GM23248 (cell line): Measurements from ENCODE around the gene KCNQ2. TPM values are rescaled to one million over a fixed set of nuclear protein-coding genes. Genes with fewer than 3 reads are reported as not detected.

Experiments
- DNase-seq: peaks from one replicate; pipeline ENCODE4 v3.0.0-alpha.2; 2015
- H2AFZ ChIP-seq: fragments of 200-600 bp; sonication (generic); 2 replicates; pipeline ENCODE4 v1.6.1; 2016; ENCODE audit warnings: antibody characterized with exemption
- H3F3A ChIP-seq: fragments of 200-600 bp; sonication (generic); 2 replicates; pipeline ENCODE4 v1.6.1; 2016; ENCODE audit warnings: mild to moderate bottlenecking, antibody characterized with exemption, mixed run types; ENCODE audit not compliant: insufficient read depth
- H3K27ac ChIP-seq: fragments of 200-600 bp; sonication (generic); 2 replicates; pipeline ENCODE4 v1.5.1; 2016; ENCODE audit warnings: mild to moderate bottlenecking
- H3K27me3 ChIP-seq: fragments of 200-600 bp; sonication (generic); replicated peaks from 2 replicates; pipeline ENCODE4 v1.6.1; 2016; ENCODE audit warnings: mild to moderate bottlenecking; ENCODE audit not compliant: insufficient read depth
- H3K36me3 ChIP-seq: fragments of 200-600 bp; sonication (generic); 2 replicates; pipeline ENCODE4 v1.6.1; 2016; ENCODE audit warnings: low read depth, mild to moderate bottlenecking
- H3K4me1 ChIP-seq: fragments of 200-600 bp; sonication (generic); 2 replicates; pipeline ENCODE4 v1.6.1; 2016; ENCODE audit warnings: mild to moderate bottlenecking; ENCODE audit not compliant: insufficient read depth
- H3K4me2 ChIP-seq: fragments of 200-600 bp; sonication (generic); one replicate; pipeline ENCODE4 v1.6.1; 2016; ENCODE audit warnings: mild to moderate bottlenecking; ENCODE audit not compliant: unreplicated experiment
- H3K4me3 ChIP-seq: fragments of 200-600 bp; sonication (generic); 2 replicates; pipeline ENCODE4 v1.5.1; 2016; ENCODE audit warnings: mild to moderate bottlenecking
- H3K79me2 ChIP-seq: fragments of 200-600 bp; sonication (generic); 2 replicates; pipeline ENCODE4 v1.6.1; 2016; ENCODE audit warnings: mild to moderate bottlenecking; ENCODE audit not compliant: insufficient read depth
- H3K9ac ChIP-seq: fragments of 200-600 bp; sonication (generic); 2 replicates; pipeline ENCODE4 v1.6.1; 2016; ENCODE audit warnings: mild to moderate bottlenecking
- H3K9me2 ChIP-seq: fragments of 200-600 bp; sonication (generic); 2 replicates; pipeline ENCODE4 v1.6.1; 2016; ENCODE audit warnings: mixed run types, mild to moderate bottlenecking, moderate library complexity; ENCODE audit not compliant: insufficient read depth
- H3K9me3 ChIP-seq: fragments of 200-600 bp; sonication (generic); one replicate; pipeline ENCODE4 v1.6.1; 2017; ENCODE audit warnings: low read depth
- H4K20me1 ChIP-seq: fragments of 200-600 bp; sonication (generic); 2 replicates; pipeline ENCODE4 v1.6.0; 2016; ENCODE audit not compliant: insufficient read depth
- EZH2 ChIP-seq: fragments of 200-600 bp; sonication (generic); IDR thresholded peaks from 2 replicates; pipeline ENCODE4 v1.6.1; 2018; ENCODE audit warnings: antibody characterized with exemption, mild to moderate bottlenecking; ENCODE audit not compliant: insufficient read depth, poor library complexity, severe bottlenecking
- EZH2phosphoT487 ChIP-seq: fragments of 200-600 bp; sonication (generic); IDR thresholded peaks from 2 replicates; pipeline ENCODE4 v1.6.1; 2018; ENCODE audit warnings: antibody characterized with exemption, moderate library complexity, mild to moderate bottlenecking, low read depth; ENCODE audit not compliant: insufficient read depth
- WGBS, 2 experiments: methylation state at CpG; one replicate each; pipeline ENCODE4 v1.1.6; 2015 to 2017; ENCODE audit warnings: low lambda C conversion rate in 2 of 2, low coverage in 1 of 2; ENCODE audit errors: missing lambda C conversion rate in 2 of 2; 5-methylcytosine and 5-hydroxymethylcytosine counted together
- in situ Hi-C: fragments of 300-500 bp; cut with MboI; formaldehyde crosslinking; loops from 2 replicates; pipeline ENCODE4 v1.15.0; 2020
- polyA plus RNA-seq: library from polyadenylated mRNA; unstranded; fragments of >200 nt; fragmentation: Nextera tagmentation; extraction: Ambion mirVana; gene quantifications from 2 replicates; pipeline ENCODE4 v1.2.1, GENCODE V29; 2016
- total RNA-seq: library from RNA; depleted of rRNA; stranded (reverse); fragments of >200 nt; shearing (Covaris generic); gene quantifications from 2 replicates; pipeline ENCODE4 v1.2.3, GENCODE V29; 2014

Gene KCNQ2
- total and polyA plus RNA-seq, 2 experiments from 2014 or later: 0.38 TPM; not detected in 1

DNA sequence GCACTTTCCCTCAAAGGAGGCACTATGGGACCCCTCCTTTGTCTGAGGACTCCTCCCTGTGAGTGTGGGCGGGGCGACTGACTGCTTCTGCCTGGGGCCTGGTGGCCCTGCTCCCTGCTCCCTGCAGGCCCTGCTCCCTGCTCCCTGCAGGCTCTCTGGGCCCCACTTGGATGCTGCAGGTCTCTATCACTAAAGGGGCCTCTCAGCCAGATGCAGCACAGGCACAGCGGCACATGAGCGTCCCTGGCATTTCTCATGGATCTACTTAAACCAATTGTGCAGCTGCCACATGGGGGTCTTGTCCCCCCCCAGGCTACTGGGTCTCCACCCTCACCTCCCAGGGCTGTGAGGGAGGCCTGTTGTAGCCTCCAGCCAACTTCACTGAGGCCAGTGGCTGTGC lies 18.6 kb upstream of the KCNQ2 start:
- DNase-seq: no peak
- H3K4me1 ChIP-seq: no peaks in the 10 kb centered on the region
- H3K36me3 ChIP-seq: no peaks in the 10 kb centered on the region
- H3K9me3 ChIP-seq: no peaks in the 10 kb centered on the region
- TF ChIP-seq EZH2phosphoT487: no peak
- TF ChIP-seq EZH2: no peak
- no peak overlapping the region for H2AFZ ChIP-seq
- H4K20me1 ChIP-seq: no peaks in the 10 kb centered on the region
- no peak overlapping the region for H3K9ac ChIP-seq
- no peak overlapping the region for H3K4me2 ChIP-seq
- no peaks in the 10 kb centered on the region for H3F3A ChIP-seq
- H3K79me2 ChIP-seq: no peaks in the 10 kb centered on the region
- WGBS, 2 experiments: 28 to 39% methylated on average over 4 of the region's 4 CpGs
- no peak overlapping the region for H3K27ac ChIP-seq
- H3K4me3 ChIP-seq: no peak overlapping the region
- in situ Hi-C loops: no loop called here
- no peaks in the 10 kb centered on the region for H3K9me2 ChIP-seq
- peaks cover 11% of the 10 kb centered on the region for H3K27me3 ChIP-seq

DNA sequence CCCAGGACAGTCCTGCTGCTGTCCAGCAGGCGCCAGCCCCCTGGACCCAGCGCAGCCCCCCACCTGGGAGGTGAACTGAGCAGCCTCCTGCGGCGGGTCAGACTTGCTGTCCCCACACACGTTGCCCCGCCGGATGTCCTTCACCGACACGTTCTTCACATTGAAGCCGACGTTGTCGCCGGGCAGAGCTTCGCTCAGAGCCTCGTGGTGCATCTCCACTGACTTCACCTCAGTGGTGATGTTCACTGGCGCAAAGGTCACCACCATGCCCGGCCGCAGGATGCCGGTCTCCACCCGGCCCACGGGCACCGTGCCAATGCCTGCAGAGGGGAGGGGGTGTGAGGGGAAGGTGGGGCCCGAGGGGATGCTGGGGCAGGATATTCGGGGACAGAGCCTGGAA lies 18.0 kb upstream of the KCNQ2 start:
- DNase-seq: no peak
- TF ChIP-seq EZH2 (no peak), EZH2phosphoT487 (no peak)
- Histone ChIP-seq H3K9me3 (no peaks in the 10 kb centered on the region), H3K4me3 (no peak overlapping the region), H3K27me3 (peaks cover 18% of the 10 kb centered on the region), H3K36me3 (no peaks in the 10 kb centered on the region), H3F3A (no peaks in the 10 kb centered on the region), H4K20me1 (no peaks in the 10 kb centered on the region), H3K4me1 (no peaks in the 10 kb centered on the region), H3K79me2 (no peaks in the 10 kb centered on the region), H3K4me2 (no peak overlapping the region), H2AFZ (no peak overlapping the region), H3K27ac (no peak overlapping the region), H3K9ac (no peak overlapping the region), H3K9me2 (no peaks in the 10 kb centered on the region)
- in situ Hi-C loops: no loop called here
- WGBS, 2 experiments: 53 to 56% methylated on average over 18 to 24 of the region's 24 CpGs

DNA sequence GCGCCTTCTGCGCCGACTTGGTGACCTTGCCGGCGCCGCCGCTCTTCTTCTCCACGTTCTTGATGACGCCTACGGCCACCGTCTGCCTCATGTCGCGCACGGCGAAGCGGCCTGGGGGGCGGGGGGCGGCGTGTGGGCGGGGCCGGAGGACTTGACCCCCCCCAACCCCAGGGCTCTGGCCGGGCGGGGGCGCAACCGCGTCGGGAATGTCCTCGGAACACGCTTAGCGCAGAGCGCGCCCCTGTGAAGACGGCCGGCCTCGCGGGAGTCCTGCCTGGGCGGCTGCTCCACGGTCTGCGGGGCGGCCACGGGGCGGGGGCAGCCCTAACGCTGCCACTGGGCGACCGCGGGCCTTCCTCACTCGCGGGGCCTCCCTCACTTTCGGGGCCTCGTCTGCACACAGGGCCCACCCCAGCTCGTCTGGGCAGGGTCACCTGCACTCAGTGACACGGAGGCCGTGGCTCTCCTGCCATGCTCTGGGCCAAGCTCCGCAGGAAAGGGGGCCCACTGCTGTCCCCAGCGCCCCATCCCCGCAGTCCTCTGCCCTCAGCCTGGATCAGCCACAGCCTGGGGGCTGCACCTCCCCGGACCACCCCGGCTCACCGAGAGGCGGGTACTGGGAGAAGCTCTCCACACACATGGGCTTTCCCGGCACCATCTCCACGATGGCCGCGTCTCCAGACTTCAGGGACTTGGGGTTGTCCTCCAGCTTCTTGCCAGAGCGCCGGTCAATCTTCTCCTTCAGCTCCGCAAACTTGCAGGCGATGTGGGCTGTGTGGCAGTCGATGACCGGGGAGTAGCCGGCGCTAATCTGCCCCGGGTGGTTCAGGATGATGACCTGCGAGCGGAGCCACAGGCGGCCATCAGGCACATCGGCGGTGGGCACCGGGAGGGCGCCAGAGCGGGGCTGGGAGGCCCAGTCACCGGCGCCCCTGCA lies 16.1 kb upstream of the KCNQ2 start:
- 9 to 20% methylated on average over 52 to 61 of the region's 83 CpGs for WGBS, 2 experiments
- no peaks in the 10 kb centered on the region for H3K9me2 ChIP-seq
- TF ChIP-seq EZH2 (no peak), EZH2phosphoT487 (no peak)
- no peaks in the 10 kb centered on the region for H4K20me1 ChIP-seq
- H3K4me2 ChIP-seq: no peak overlapping the region
- no peak overlapping the region for H3K27ac ChIP-seq
- H3K4me1 ChIP-seq: no peaks in the 10 kb centered on the region
- no peaks in the 10 kb centered on the region for H3K9me3 ChIP-seq
- H3K9ac ChIP-seq: no peak overlapping the region
- no peak for DNase-seq
- no peaks in the 10 kb centered on the region for H3F3A ChIP-seq
- no peak overlapping the region for H2AFZ ChIP-seq
- no peaks in the 10 kb centered on the region for H3K79me2 ChIP-seq
- peaks cover 18% of the 10 kb centered on the region for H3K27me3 ChIP-seq
- H3K36me3 ChIP-seq: no peaks in the 10 kb centered on the region
- in situ Hi-C loops: no loop called here
- no peak overlapping the region for H3K4me3 ChIP-seq

DNA sequence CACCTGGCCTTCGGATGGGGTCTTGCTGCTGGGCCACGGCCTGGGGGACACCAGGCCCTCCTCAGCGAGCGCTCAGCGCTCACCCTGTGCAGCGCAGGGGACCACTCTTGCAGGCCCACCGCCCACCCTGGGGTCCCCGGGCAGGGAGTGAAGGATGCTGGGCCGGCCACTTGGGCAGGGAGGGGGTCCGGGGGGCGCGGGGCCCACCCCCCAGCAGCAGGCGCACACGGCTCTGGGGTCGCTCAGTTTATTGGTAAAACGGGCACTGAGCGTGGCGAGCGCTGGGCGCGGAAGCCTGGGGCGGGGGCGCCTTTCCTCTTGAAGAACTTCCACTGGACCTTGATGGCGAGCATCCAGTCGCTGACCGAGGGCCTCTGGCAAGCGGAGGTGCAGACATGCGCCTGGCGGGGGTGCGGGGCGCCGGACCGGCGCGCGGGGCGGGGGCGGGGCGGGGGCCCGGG lies 15.4 kb upstream of the KCNQ2 start:
- Histone ChIP-seq H3K9me3 (no peaks in the 10 kb centered on the region), H4K20me1 (no peaks in the 10 kb centered on the region), H3K4me3 (no peak overlapping the region), H3K9ac (no peak overlapping the region), H3K4me2 (no peak overlapping the region), H3K27me3 (peaks cover 24% of the 10 kb centered on the region), H3K36me3 (no peaks in the 10 kb centered on the region), H3F3A (no peaks in the 10 kb centered on the region), H2AFZ (no peak overlapping the region), H3K9me2 (no peaks in the 10 kb centered on the region), H3K79me2 (no peaks in the 10 kb centered on the region), H3K4me1 (no peaks in the 10 kb centered on the region), H3K27ac (no peak overlapping the region)
- DNase-seq: no peak
- WGBS, 2 experiments: 23 to 40% methylated on average over 20 to 24 of the region's 40 CpGs
- in situ Hi-C loops: no loop called here
- TF ChIP-seq EZH2phosphoT487 (no peak), EZH2 (no peak)
